ENCODE measurements around the gene ZCCHC17. TPM values are rescaled to one million over a fixed set of nuclear protein-coding genes. Genes with fewer than 3 reads are reported as not detected.
A peak's percentile ranks its signal among the peaks of the same experiment; 100 is the strongest.
"Not testable (repeated sequence)": the region's sequence is repeated elsewhere in the genome, so short reads cannot be mapped to it uniquely, and the experiment has no call there.

ZCCHC17 gene, protein sequence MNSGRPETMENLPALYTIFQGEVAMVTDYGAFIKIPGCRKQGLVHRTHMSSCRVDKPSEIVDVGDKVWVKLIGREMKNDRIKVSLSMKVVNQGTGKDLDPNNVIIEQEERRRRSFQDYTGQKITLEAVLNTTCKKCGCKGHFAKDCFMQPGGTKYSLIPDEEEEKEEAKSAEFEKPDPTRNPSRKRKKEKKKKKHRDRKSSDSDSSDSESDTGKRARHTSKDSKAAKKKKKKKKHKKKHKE
- polyA plus RNA-seq = 100 to 1,000 TPM in 1 of 3 donors, 10 to 100 TPM in 2; 72.0 to 133 (median 74.1) TPM

DNA sequence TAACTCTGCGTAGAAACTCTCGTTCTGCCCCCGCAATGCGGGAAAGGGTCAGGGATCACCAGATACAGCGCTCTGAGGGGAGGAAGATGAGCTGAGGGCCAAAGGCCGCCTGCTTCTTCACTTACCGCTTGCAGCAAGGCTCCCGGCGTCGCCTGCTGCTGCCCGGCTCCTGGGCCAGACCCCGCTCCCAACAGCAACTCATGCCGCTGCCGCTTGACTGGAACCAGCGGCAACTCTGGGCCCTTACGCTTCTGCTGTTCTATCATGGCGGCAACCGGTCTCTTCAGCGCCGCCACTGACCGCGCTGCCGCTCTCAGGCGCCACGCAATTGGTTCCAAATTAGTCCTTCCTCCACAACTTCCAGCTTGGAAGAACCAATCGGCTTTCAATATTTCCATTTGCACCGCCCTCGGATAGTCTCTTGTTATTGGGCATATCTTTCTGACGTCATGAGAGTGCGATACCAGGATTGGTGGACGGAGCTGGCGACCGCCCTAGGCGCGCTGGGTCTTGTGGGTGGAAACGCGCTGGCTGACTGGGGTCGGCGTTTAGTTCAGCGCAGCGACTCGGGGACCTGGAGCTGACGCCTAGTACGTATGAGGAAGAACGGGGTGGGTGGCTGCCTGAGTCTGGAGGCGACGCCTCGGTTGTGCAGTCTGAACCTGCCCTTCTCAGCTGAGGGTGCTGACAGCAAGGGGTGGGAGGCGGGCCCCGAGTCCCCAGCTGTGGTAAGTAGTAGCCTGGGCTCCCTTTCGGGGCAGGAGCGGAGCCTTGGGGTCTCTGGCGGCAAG, at the start of gene ZCCHC17, which contains the start of gene SNRNP40:
Gene ZCCHC17, plus strand, starts transcription at position 547 of the 791 bp plus-strand sequence. CDS start 13,067 bp downstream, outside the sequence.
Gene SNRNP40, minus strand, starts transcription at position 303 of the 791 bp plus-strand sequence. Its CDS starts 37 bp downstream, at position 266.
- H3K27ac Mint-ChIP-seq = peak within 1 kb of the TSS in 1 of 6 donors; percentile 83
- peaks cover 8 to 36% of the 10 kb centered on the region in 2 donors for H3K4me1 Mint-ChIP-seq
- H3K36me3 Mint-ChIP-seq = peaks cover 4 to 19% (median 17%) of the 10 kb centered on the region in 3 donors
- H3K27me3 Mint-ChIP-seq (ENCODE audit: low read depth in 3 of 3) = peaks cover 0 to 5% (median 2%) of the 10 kb centered on the region in 3 donors
- peaks cover 0 to 2% (median 0%) of the 10 kb centered on the region in 6 donors for H3K9me3 Mint-ChIP-seq
- H3K4me3 Mint-ChIP-seq = no peak within 1 kb of the TSS
- DNase-seq = peak; percentile 97 to 98 (median 98)

DNA sequence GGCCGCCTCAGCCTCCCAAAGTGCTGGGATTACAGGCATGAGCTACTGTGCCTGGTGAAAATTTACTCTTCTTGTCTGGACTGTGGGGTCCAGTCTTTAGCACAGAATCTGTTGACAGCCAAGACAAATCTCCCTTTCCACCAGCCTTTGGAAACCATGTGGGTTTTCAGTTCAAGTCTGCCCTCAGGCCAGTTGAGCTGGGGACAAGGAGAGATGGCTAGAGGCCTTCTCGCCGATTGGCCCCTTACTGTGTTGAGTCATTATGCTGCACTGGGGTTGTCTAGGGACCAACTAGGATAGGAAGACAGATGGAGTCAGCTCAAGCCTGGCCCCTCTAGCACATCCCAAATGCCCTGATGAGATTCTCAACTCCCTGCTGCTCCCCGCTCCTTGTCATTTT, 48.6 kb upstream of the ZCCHC17 start:
- Mint-ChIP-seq H3K36me3 (no peaks in the 10 kb centered on the region), H3K4me1 (no peaks in the 10 kb centered on the region), H3K27me3 (ENCODE audit: low read depth in 3 of 3) (peaks cover 0 to 3% (median 2%) of the 10 kb centered on the region in 3 donors), H3K4me3 (no peak overlapping the region), H3K27ac (no peak overlapping the region), H3K9me3 (no peaks in the 10 kb centered on the region)
- no peak for DNase-seq

- H3K4me3 Mint-ChIP-seq = no peak overlapping the region
- no peaks in the 10 kb centered on the region for H3K4me1 Mint-ChIP-seq
- DNase-seq = no peak
- H3K36me3 Mint-ChIP-seq = no peaks in the 10 kb centered on the region
- no peak overlapping the region for H3K27ac Mint-ChIP-seq
- no peaks in the 10 kb centered on the region for H3K9me3 Mint-ChIP-seq
- peaks cover 0 to 3% (median 2%) of the 10 kb centered on the region in 3 donors for H3K27me3 Mint-ChIP-seq (ENCODE audit: low read depth in 3 of 3)
These were observed 47.0 kb upstream of the ZCCHC17 start for GRCh38 chr1:31249854-31250253.

DNA sequence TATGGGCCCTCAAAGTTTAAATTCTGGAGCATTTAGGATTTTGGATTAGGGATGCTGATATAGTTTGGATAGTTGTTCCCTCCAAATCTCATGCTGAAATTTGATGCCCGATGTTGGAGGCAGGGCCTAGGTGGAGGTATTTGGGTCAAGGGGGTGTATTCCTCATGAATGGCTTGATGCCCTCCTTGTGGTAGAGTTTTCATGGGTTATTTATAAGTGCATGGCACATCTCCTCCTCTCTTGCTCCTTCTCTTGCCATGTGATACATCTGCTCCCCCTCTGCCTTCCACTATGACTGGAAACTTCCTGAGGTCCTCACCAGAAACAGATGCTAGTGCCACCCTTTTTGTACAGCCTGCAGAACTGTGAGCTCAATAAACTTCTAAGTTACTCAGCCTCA, 39.6 kb upstream of the ZCCHC17 start:
- H3K27me3 Mint-ChIP-seq (ENCODE audit: low read depth in 3 of 3) = no peaks in the 10 kb centered on the region
- H3K36me3 Mint-ChIP-seq = peaks cover 18 to 37% (median 19%) of the 10 kb centered on the region in 3 donors
- no peaks in the 10 kb centered on the region for H3K4me1 Mint-ChIP-seq
- H3K9me3 Mint-ChIP-seq = no peaks in the 10 kb centered on the region
- no peak for DNase-seq
- H3K4me3 Mint-ChIP-seq = no peak overlapping the region
- no peak overlapping the region for H3K27ac Mint-ChIP-seq

GRCh38 chr1:31258581-31258980, 38.3 kb upstream of the ZCCHC17 start:
- Mint-ChIP-seq H3K27ac (no peak overlapping the region), H3K9me3 (no peaks in the 10 kb centered on the region), H3K36me3 (peaks cover 18 to 37% (median 19%) of the 10 kb centered on the region in 3 donors), H3K27me3 (ENCODE audit: low read depth in 3 of 3) (no peaks in the 10 kb centered on the region), H3K4me1 (no peaks in the 10 kb centered on the region), H3K4me3 (no peak overlapping the region)
- no peak for DNase-seq

DNA sequence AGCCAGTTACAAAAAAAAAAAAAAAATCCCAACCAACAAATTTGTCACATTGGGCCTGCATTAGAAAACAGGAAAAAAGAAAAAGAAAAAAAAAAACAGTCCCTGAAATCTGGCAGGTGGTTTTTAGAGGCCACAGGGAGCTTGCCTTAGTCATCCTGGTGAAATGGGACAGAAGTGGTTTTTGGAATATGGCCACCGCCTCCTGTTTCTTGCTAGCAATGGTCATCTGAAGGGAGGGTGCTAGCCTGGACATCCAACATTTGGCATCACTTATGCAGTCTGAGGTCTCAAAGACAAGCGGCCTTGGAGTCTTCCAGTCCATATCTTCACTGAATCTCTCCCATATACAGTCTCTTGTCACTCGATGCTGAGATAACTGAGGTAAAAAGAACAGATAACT, 37.1 kb upstream of the ZCCHC17 start:
- no peak overlapping the region for H3K27ac Mint-ChIP-seq
- H3K4me3 Mint-ChIP-seq = no peak overlapping the region
- peaks cover 18 to 37% (median 19%) of the 10 kb centered on the region in 3 donors for H3K36me3 Mint-ChIP-seq
- no peaks in the 10 kb centered on the region for H3K4me1 Mint-ChIP-seq
- DNase-seq = no peak
- no peaks in the 10 kb centered on the region for H3K9me3 Mint-ChIP-seq
- H3K27me3 Mint-ChIP-seq (ENCODE audit: low read depth in 3 of 3) = no peaks in the 10 kb centered on the region

DNA sequence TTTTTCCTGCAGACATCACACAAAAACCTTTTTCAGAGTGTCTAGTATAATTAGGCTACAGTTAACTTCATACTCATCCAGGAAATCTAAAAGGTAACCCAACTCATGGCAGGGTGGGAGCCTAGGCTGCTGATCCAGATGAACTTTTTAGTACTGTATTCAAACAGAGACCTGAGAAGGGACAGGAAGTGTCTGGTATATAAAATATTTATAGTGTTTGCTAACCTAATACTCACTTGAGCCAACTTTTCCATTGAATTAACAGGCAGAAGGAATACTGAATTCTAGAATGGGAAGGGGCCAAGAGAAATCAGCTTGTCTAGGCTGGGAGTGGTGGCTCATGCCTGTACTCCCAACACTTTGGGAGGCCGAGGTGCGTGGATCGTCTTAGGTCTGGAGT, 34.9 kb upstream of the ZCCHC17 start:
- peaks cover 20 to 55% (median 29%) of the 10 kb centered on the region in 3 donors for H3K36me3 Mint-ChIP-seq
- H3K27me3 Mint-ChIP-seq (ENCODE audit: low read depth in 3 of 3) = peaks cover 0 to 1% (median 0%) of the 10 kb centered on the region in 3 donors
- H3K4me3 Mint-ChIP-seq = no peak overlapping the region
- no peaks in the 10 kb centered on the region for H3K9me3 Mint-ChIP-seq
- DNase-seq = no peak
- H3K4me1 Mint-ChIP-seq = no peaks in the 10 kb centered on the region
- no peak overlapping the region for H3K27ac Mint-ChIP-seq

GRCh38 chr1:31262393-31262792, 34.4 kb upstream of the ZCCHC17 start:
- H3K4me3 Mint-ChIP-seq; H3K9me3 Mint-ChIP-seq; H3K4me1 Mint-ChIP-seq; H3K27me3 Mint-ChIP-seq (ENCODE audit: low read depth in 3 of 3); H3K27ac Mint-ChIP-seq; DNase-seq: not testable (repeated sequence)
- H3K36me3 Mint-ChIP-seq = peaks cover 20 to 54% (median 29%) of the 10 kb centered on the region in 3 donors

DNA sequence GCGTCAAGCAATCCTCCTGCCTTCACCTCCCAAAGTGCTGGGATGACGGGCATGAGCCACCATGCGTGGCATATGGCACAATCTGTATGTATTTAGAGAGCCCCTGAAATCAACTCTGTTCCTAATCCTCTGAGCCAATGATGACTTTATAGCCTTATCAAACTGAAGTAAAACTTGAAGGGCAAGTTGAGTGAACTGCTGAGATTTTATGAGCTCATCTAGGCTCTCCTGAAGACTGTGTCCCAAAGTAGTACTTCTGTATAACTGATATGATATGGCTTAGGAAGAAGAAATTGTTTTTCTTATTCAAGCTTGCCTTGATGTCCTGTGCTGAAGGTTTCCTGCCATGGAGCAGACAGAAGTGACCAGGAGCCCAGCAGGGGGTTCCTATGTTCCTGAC, 33.4 kb upstream of the ZCCHC17 start:
- H3K36me3 Mint-ChIP-seq = peaks cover 19 to 53% (median 27%) of the 10 kb centered on the region in 3 donors
- peak overlapping the region in 2 of 6 donors; percentile 53 to 61 for H3K27ac Mint-ChIP-seq
- no peaks in the 10 kb centered on the region for H3K9me3 Mint-ChIP-seq
- peaks cover 0 to 2% (median 0%) of the 10 kb centered on the region in 3 donors for H3K27me3 Mint-ChIP-seq (ENCODE audit: low read depth in 3 of 3)
- no peak for DNase-seq
- H3K4me1 Mint-ChIP-seq = no peaks in the 10 kb centered on the region
- H3K4me3 Mint-ChIP-seq = no peak overlapping the region

DNA sequence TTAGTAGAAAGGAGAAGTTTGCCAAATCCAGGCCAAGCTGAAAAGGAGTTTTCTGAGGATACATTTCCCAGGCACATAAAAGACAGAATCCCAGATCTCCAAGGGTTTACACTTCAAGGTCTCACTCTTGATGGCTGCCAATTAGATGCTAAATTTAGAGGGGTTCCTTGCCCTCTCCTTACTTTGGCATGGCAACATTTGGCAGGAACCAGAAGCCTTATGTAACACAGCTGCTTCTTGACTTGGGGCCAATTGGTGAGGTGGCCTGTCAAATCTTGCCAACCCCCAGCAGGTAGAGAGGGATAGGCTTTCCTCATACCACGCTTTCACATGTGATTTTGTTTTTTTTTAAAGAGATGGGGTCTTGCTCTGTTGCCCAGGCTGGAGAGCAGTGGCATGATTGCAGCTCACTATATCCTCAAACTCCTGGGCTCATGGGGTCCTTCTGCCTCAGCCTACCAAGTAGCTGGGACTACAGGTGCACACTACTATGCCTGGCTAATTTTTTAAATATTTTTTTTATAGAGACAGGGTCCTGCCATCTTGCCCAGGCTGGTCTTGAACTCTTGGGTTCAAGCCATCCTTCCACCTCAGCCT, 31.9 kb upstream of the ZCCHC17 start:
- H3K27ac Mint-ChIP-seq = peak overlapping the region in 1 of 6 donors; percentile 49
- no peaks in the 10 kb centered on the region for H3K9me3 Mint-ChIP-seq
- H3K4me3 Mint-ChIP-seq = no peak overlapping the region
- H3K36me3 Mint-ChIP-seq = peaks cover 27 to 51% (median 32%) of the 10 kb centered on the region in 3 donors
- DNase-seq = no peak
- H3K4me1 Mint-ChIP-seq = no peaks in the 10 kb centered on the region
- H3K27me3 Mint-ChIP-seq (ENCODE audit: low read depth in 3 of 3) = peaks cover 0 to 2% (median 0%) of the 10 kb centered on the region in 3 donors

DNA sequence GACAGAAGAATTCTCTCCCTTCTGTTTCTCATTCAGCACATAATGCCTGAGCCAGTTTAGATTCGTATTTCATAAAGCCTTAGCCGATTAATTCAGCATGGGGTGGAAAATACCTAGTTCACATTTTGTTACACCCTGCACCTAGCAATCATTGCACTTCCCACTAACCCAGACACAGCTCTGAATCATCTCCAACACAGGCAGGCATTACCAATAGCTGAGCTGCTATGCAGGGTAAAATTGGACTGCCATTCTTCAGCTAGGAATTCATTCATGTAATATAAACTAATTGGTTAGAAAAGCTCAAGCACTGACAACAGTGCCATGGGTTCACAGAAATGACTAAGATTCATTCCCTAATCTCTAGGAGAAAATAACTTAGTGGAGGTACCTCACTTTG, 30.3 kb upstream of the ZCCHC17 start:
- DNase-seq = no peak
- Mint-ChIP-seq H3K27me3 (ENCODE audit: low read depth in 3 of 3) (peaks cover 0 to 2% (median 0%) of the 10 kb centered on the region in 3 donors), H3K4me1 (no peaks in the 10 kb centered on the region), H3K36me3 (peaks cover 27 to 54% (median 34%) of the 10 kb centered on the region in 3 donors), H3K9me3 (no peaks in the 10 kb centered on the region), H3K27ac (peak overlapping the region in 2 of 6 donors; percentile 31 to 33), H3K4me3 (no peak overlapping the region)

DNA sequence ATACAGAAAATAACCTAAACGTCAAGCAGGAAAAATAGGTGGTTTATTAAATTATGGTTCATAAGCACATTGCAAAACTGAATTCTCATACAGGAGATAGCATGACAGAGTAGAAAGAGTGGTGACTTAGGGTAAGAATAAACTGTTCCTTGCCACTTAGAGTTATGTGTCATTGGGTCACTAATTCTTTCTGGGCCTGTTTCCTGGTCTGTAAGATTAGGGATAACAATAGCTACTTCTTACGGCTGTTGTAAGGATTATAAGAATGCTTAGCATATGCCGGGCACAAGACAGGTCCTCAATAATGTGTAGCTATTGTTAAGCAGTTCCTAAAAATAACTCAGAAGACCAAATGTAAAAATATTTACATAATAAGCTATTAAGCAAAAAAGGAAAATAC, 24.5 kb upstream of the ZCCHC17 start:
- no peak overlapping the region for H3K27ac Mint-ChIP-seq
- no peaks in the 10 kb centered on the region for H3K27me3 Mint-ChIP-seq (ENCODE audit: low read depth in 3 of 3)
- no peak overlapping the region for H3K4me3 Mint-ChIP-seq
- H3K36me3 Mint-ChIP-seq = peaks cover 22 to 38% (median 29%) of the 10 kb centered on the region in 3 donors
- H3K4me1 Mint-ChIP-seq = peaks cover 4 to 5% of the 10 kb centered on the region in 2 donors
- no peak for DNase-seq
- no peaks in the 10 kb centered on the region for H3K9me3 Mint-ChIP-seq

DNA sequence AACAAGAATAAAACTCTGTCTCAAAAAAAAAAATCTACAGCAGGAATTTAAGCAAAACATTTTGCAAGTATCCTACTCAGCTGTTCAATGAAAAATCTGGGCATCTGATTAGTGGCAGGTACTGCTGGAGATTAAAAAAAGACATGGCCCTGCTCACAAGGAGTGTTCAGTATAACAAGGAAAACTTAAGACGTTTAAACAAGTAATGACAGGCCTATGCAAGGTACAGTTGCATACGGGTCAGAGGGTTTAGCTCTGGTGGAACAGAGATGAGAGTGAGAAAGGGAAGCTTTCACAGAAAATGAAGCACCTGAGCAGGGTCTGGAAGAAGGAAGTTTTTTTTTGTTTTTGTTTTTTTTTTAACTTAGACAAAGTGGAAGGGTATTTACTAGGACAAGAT, 23.2 kb upstream of the ZCCHC17 start:
- Mint-ChIP-seq H3K27me3 (ENCODE audit: low read depth in 3 of 3) (no peaks in the 10 kb centered on the region), H3K27ac (peak overlapping the region in 1 of 6 donors; percentile 15), H3K36me3 (peaks cover 23 to 34% (median 28%) of the 10 kb centered on the region in 3 donors), H3K4me3 (no peak overlapping the region), H3K9me3 (no peaks in the 10 kb centered on the region), H3K4me1 (peaks cover 4 to 5% of the 10 kb centered on the region in 2 donors)
- DNase-seq = no peak

DNA sequence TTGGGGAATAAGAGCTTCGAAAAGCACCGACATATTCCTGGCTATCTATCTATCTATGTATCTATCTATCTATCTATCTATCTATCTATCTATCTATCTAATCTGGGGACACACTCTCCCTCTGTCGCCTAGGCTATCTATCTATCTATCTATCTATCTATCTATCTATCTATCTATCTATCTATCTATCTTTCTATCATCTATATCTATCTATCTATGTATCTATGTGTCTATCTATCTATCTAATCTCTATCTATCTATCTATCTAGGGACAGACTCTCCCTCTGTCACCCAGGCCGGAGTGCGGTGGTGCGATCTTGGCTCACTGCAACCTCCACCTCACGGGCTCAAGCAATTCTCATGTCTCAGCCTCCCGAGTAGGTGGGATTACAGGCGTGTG, 14.4 kb upstream of the ZCCHC17 start:
- H3K27ac Mint-ChIP-seq = peak overlapping the region in 1 of 6 donors; percentile 48
- not testable (repeated sequence) for H3K9me3 Mint-ChIP-seq; H3K4me1 Mint-ChIP-seq; H3K4me3 Mint-ChIP-seq; DNase-seq; H3K27me3 Mint-ChIP-seq (ENCODE audit: low read depth in 3 of 3)
- peaks cover 29 to 48% (median 35%) of the 10 kb centered on the region in 3 donors for H3K36me3 Mint-ChIP-seq

All from immature natural killer cell (primary cell).